Measurements from ENCODE around the gene ZNF738. TPM values are rescaled to one million over a fixed set of nuclear protein-coding genes. Genes with fewer than 3 reads are reported as not detected.

The ZNF738 gene
- total RNA-seq, 1 donor from 2014 or later = 3.3 TPM

DNA sequence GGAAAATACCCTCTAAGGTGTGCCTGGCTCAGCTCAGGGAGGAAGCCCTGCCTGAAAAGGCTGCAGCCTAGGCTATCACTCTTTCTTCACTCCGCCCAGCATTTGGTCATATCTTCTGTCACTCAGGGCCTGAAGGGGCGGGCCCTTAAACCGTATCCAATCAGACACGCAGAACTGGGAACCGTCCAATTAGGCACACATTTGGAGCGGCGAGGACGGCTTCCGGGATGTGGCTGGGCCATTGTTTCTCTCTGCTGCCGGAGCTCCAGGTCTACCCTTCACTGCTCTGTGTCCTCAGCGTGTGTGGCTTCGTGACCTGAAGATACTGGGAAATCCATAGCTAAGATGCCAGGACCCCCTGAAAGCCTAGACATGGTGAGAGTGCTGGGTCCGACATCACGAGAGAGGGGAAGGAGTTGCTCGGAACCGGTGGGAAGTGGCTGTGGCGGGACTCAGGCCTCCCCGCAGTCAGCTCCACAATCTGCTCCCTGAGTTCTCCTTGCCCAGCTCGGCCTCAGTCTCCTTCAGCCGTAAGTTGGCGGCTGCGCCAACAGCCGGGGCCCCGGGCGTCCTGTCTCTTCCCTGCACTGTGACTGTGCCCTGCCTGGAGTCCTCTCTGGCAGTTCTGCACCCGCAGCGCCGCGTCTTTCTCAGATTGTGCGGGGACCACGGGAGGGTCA, 38.2 kb downstream of the ZNF738 start, which contains the start of gene ZNF493:
TSS of gene ZNF493 (plus strand) at position 241 of the 680 bp plus-strand sequence. CDS start at position 346, 105 bp downstream.
- peaks cover 11% of the 10 kb centered on the region for H3K9me3 ChIP-seq (replicated peaks)
- intact Hi-C loops (cut with micrococcal nuclease) = no loop called here
- TF ChIP-seq, protein P1, sequence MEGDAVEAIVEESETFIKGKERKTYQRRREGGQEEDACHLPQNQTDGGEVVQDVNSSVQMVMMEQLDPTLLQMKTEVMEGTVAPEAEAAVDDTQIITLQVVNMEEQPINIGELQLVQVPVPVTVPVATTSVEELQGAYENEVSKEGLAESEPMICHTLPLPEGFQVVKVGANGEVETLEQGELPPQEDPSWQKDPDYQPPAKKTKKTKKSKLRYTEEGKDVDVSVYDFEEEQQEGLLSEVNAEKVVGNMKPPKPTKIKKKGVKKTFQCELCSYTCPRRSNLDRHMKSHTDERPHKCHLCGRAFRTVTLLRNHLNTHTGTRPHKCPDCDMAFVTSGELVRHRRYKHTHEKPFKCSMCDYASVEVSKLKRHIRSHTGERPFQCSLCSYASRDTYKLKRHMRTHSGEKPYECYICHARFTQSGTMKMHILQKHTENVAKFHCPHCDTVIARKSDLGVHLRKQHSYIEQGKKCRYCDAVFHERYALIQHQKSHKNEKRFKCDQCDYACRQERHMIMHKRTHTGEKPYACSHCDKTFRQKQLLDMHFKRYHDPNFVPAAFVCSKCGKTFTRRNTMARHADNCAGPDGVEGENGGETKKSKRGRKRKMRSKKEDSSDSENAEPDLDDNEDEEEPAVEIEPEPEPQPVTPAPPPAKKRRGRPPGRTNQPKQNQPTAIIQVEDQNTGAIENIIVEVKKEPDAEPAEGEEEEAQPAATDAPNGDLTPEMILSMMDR (IDR thresholded peaks at IDR 0.05; ENCODE audit: borderline replicate concordance) = no peak
- H3K27ac ChIP-seq (replicated peaks) = peak within 1 kb of the TSS; percentile 90
- H3K4me3 ChIP-seq = peak within 1 kb of the TSS; percentile 91
- H3K27me3 ChIP-seq (ENCODE audit: low read depth) = no peaks in the 10 kb centered on the region
- peaks cover 26% of the 10 kb centered on the region for H3K36me3 ChIP-seq
- DNase-seq = peak; percentile 93
- H3K4me1 ChIP-seq = peaks cover 54% of the 10 kb centered on the region

DNA sequence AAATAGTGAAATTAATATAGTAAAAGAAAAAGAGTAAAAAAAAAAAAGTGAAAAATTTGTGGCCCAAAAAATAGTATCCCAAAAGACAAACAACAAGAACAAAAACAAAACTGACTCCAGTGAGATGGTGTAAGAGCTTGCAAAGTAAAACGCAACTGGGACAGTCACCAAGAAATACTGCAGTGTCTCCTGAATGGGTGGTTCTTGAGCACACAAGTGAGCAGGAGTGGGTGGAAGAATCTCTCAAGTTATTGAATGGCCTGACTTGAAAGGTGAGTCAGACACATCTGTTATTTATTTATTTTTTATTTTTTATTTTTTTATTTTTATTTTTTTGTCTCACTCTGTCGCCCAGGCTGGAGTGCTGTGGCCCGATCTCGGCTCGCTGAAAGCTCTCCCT, 40.1 kb downstream of the ZNF738 start:
- intact Hi-C loops (cut with micrococcal nuclease) = no loop called here

DNA sequence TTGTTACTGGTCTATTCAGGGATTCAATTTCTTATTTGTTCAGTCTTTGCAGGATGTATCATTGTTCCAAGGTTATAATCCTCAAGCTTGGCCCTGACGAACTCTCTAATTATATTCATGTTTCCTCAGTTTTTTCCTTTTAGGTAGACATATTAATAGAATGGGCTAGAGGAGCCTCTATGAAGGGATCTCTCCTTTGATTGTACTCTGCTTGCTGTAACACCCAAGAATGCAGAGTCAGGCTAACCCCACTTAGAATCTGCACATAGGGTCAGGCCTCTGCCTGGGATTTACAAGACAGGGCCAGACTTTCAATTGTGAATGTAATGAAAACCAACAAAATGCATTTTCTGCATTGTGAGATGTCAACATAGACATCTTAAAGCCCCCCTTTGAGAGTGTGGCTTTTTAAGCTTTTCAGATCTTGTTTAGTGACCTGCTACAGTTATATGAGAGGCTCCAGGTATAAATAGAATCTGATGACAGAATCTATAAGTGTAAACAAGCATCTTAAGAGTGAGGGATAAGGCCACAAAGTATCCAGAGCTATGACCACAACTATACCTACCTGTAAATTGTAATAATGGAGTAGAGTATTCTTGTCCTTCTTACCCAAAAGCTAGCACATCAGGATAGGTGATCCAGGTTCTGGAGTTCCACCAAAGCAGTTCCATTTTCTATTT, 43.6 kb downstream of the ZNF738 start:
- H3K36me3 ChIP-seq = peaks cover 51% of the 10 kb centered on the region
- H3K27ac ChIP-seq (replicated peaks) = no peak overlapping the region
- TF ChIP-seq, protein P1 (IDR thresholded peaks at IDR 0.05; ENCODE audit: borderline replicate concordance) = no peak
- no peak for DNase-seq
- no peak overlapping the region for H3K4me3 ChIP-seq
- H3K9me3 ChIP-seq (replicated peaks) = no peaks in the 10 kb centered on the region
- H3K4me1 ChIP-seq = peaks cover 55% of the 10 kb centered on the region
- intact Hi-C loops (cut with micrococcal nuclease) = no loop called here
- H3K27me3 ChIP-seq (ENCODE audit: low read depth) = no peaks in the 10 kb centered on the region

More for the DNA sequence above, 40.1 kb downstream of the ZNF738 start:
- no peaks in the 10 kb centered on the region for H3K27me3 ChIP-seq (ENCODE audit: low read depth)
- H3K36me3 ChIP-seq = peaks cover 26% of the 10 kb centered on the region
- H3K9me3 ChIP-seq (replicated peaks) = no peaks in the 10 kb centered on the region
- no peak for DNase-seq
- peaks cover 65% of the 10 kb centered on the region for H3K4me1 ChIP-seq
- H3K27ac ChIP-seq (replicated peaks) = no peak overlapping the region
- peak overlapping the region; percentile 91 for H3K4me3 ChIP-seq
- TF ChIP-seq, protein P1 (IDR thresholded peaks at IDR 0.05; ENCODE audit: borderline replicate concordance) = no peak

DNA sequence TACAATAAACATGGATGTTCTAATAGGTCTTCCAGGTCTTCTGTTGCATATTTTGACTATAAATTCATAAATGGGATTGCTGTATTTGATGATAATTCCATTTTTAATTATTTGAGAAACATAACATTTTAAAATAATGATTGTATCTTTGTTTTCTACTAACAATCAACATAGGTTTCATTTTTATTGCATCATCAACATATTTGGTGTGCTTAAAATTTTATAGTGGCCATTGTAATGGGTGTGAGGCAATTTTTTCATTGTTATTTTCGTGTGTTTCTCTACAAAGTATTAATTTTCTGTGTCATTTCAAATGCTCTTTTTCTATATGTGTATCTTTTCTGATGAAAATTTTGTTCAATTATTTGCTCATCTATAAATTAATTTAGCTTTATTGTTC, 51.4 kb downstream of the ZNF738 start:
- intact Hi-C loops (cut with micrococcal nuclease) = no loop called here
- Histone ChIP-seq H3K4me3 (no peak overlapping the region), H3K9me3 (replicated peaks) (peaks cover 8% of the 10 kb centered on the region), H3K27ac (replicated peaks) (no peak overlapping the region), H3K36me3 (peaks cover 97% of the 10 kb centered on the region), H3K27me3 (ENCODE audit: low read depth) (no peaks in the 10 kb centered on the region), H3K4me1 (no peaks in the 10 kb centered on the region)
- no peak for DNase-seq
- TF ChIP-seq, protein P1 (IDR thresholded peaks at IDR 0.05; ENCODE audit: borderline replicate concordance) = no peak

DNA sequence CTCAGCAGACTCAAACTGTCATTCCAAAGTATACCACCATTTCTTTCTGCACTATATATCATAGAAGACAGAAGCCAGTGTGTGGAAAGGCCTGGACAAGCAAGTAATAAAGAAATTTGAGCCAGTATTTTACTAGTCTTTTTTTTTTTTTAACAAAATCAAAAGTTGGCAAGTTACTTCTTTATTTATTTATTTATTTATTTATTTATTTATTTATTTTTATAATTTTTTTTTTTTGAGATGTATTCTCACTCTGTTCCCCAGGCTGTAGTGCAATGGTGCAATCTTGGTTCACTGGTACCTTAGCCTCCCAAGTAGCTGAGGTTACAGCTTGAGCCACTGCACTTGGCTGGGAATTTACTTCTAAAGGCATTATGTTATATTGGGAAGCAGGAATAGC, 63.4 kb downstream of the ZNF738 start:
- peaks cover 100% of the 10 kb centered on the region for H3K9me3 ChIP-seq (replicated peaks)
- no peak for DNase-seq
- intact Hi-C loops (cut with micrococcal nuclease) = no loop called here

More for the DNA sequence above, 63.4 kb downstream of the ZNF738 start:
- Histone ChIP-seq H3K27ac (replicated peaks) (no peak overlapping the region), H3K27me3 (ENCODE audit: low read depth) (no peaks in the 10 kb centered on the region), H3K4me1 (no peaks in the 10 kb centered on the region), H3K4me3 (no peak overlapping the region), H3K36me3 (peaks cover 74% of the 10 kb centered on the region)
- TF ChIP-seq, protein P1 (IDR thresholded peaks at IDR 0.05; ENCODE audit: borderline replicate concordance) = no peak
